GM21381 (cell line): ENCODE results near the gene NPC1.
"Not testable (repeated sequence)": the region's sequence is repeated elsewhere in the genome, so short reads cannot be mapped to it uniquely, and the experiment has no call there.

Experiments
- ATAC-seq: cut with Tn5 transposase; IDR thresholded peaks from one replicate; pipeline ENCODE4 v1.9.1; 2021; ENCODE audit warnings: mild to moderate bottlenecking, moderate library complexity; ENCODE audit not compliant: unreplicated experiment

The NPC1 gene

GRCh38 chr18:23586249-23587196 lies at the start of gene NPC1:
Gene NPC1, minus strand, starts transcription at chr18:23586506. Its CDS starts 163 bp downstream, at chr18:23586343.
- peak; percentile 86 for ATAC-seq

GRCh38 chr18:23636071-23636399 lies 49.7 kb upstream of the NPC1 start:
- no peak for ATAC-seq

GRCh38 chr18:23635283-23636070 lies 49.2 kb upstream of the NPC1 start:
- ATAC-seq, result no peak

GRCh38 chr18:23634692-23635091 lies 48.4 kb upstream of the NPC1 start:
- ATAC-seq, result no peak

- no peak for ATAC-seq
These were observed 46.3 kb upstream of the NPC1 start for GRCh38 chr18:23632615-23633014.

- ATAC-seq, result no peak
These were observed 45.4 kb upstream of the NPC1 start for GRCh38 chr18:23631746-23632145.

GRCh38 chr18:23631312-23631711 lies 45.0 kb upstream of the NPC1 start:
- no peak for ATAC-seq

- ATAC-seq, result peak; percentile 94
These were observed 43.2 kb upstream of the NPC1 start for GRCh38 chr18:23629444-23629946.

GRCh38 chr18:23627970-23628369 lies 41.7 kb upstream of the NPC1 start:
- no peak for ATAC-seq

- no peak for ATAC-seq
These were observed 41.0 kb upstream of the NPC1 start for GRCh38 chr18:23627321-23627720.

- ATAC-seq, result no peak
These were observed 40.4 kb upstream of the NPC1 start for GRCh38 chr18:23626451-23627279.

GRCh38 chr18:23623040-23623439 lies 36.7 kb upstream of the NPC1 start:
- no peak for ATAC-seq

GRCh38 chr18:23619388-23619881 lies 33.1 kb upstream of the NPC1 start:
- peak; percentile 24 for ATAC-seq

- ATAC-seq, result peak; percentile 45
These were observed 32.6 kb upstream of the NPC1 start for GRCh38 chr18:23618862-23619387.

- ATAC-seq, result peak; percentile 56
These were observed 31.2 kb upstream of the NPC1 start for GRCh38 chr18:23617412-23618014.

GRCh38 chr18:23616258-23616657 lies 30.0 kb upstream of the NPC1 start:
- ATAC-seq, result no peak

- ATAC-seq, result no peak
These were observed 28.6 kb upstream of the NPC1 start for GRCh38 chr18:23614891-23615290.

GRCh38 chr18:23614413-23614812 lies 28.1 kb upstream of the NPC1 start:
- ATAC-seq, result no peak

- not testable (repeated sequence) for ATAC-seq
These were observed 26.8 kb upstream of the NPC1 start for GRCh38 chr18:23613091-23613475.
